Suprapubic skin (tissue), 4 donors: ENCODE data around the gene THBS3. TPM values are rescaled to one million over a fixed set of nuclear protein-coding genes. Genes with fewer than 3 reads are reported as not detected.

Experiments used
- DNase-seq, 2 donors: peaks; one replicate each; pipeline ENCODE4 v3.0.0-alpha.2; 2019; ENCODE audit warnings: low spot score in 2 of 2
- H3K27ac ChIP-seq: fragments of 200-600 bp; sonication (generic); one replicate; pipeline ENCODE4 v1.5.1; 2019
- H3K27me3 ChIP-seq: fragments of 200-600 bp; sonication (generic); one replicate; pipeline ENCODE4 v1.5.1; 2019
- H3K36me3 ChIP-seq: fragments of 200-600 bp; sonication (generic); one replicate; pipeline ENCODE4 v1.5.1; 2019
- H3K4me1 ChIP-seq: fragments of 200-600 bp; sonication (generic); one replicate; pipeline ENCODE4 v1.5.1; 2019
- H3K4me3 ChIP-seq: fragments of 200-600 bp; sonication (generic); one replicate; pipeline ENCODE4 v1.5.1; 2019; ENCODE audit warnings: mild to moderate bottlenecking
- H3K9me3 ChIP-seq: fragments of 200-600 bp; sonication (generic); one replicate; pipeline ENCODE4 v1.5.1; 2019
- CTCF ChIP-seq, 2 donors: fragments of 200-600 bp in 1 of 2; fragments of 450-650 bp in 1 of 2; sonication (generic) in 1 of 2; IDR thresholded peaks; one replicate each; pipeline ENCODE4 v1.5.1; 2016 to 2019; ENCODE audit warnings: antibody characterized with exemption in 2 of 2, mild to moderate bottlenecking in 1 of 2, moderate library complexity in 1 of 2
- EP300 ChIP-seq: sonication (generic); formaldehyde crosslinking; IDR thresholded peaks from one replicate; pipeline ENCODE4 v1.6.1; 2017; ENCODE audit warnings: antibody characterized with exemption
- POLR2A ChIP-seq, 2 donors: fragments of 450-650 bp; IDR thresholded peaks; one replicate each; pipeline ENCODE4 v1.6.1; 2017; ENCODE audit warnings: antibody characterized with exemption in 2 of 2, mild to moderate bottlenecking in 2 of 2, moderate library complexity in 2 of 2
- POLR2AphosphoS5 ChIP-seq, 3 donors: sonication (generic); formaldehyde crosslinking; IDR thresholded peaks; one replicate each; pipeline ENCODE4 v1.6.1; 2017; ENCODE audit warnings: antibody characterized with exemption in 3 of 3
- WGBS: methylation state at CpG from one replicate; pipeline ENCODE4 v1.1.5; 2018; 5-methylcytosine and 5-hydroxymethylcytosine counted together
- total RNA-seq, 4 donors: library from RNA; depleted of rRNA; stranded (reverse); fragments of >200 nt; gene quantifications; one replicate each; pipeline ENCODE4 v1.1.0, GENCODE V29; 2016

THBS3 gene
- 10 to 100 TPM; 21.4 to 90.8 (median 26.7) TPM for total RNA-seq

GRCh38 chr1:155207806-155208540 lies at the start of gene THBS3:
Gene THBS3 (minus strand): TSS chr1:155207897. CDS start chr1:155207876, 21 bp downstream.
- H3K4me1 ChIP-seq, result peaks cover 33% of the 10 kb centered on the region
- WGBS, result 5% methylated on average over 17 of the region's 17 CpGs
- no peaks in the 10 kb centered on the region for H3K27me3 ChIP-seq
- H3K9me3 ChIP-seq, result no peaks in the 10 kb centered on the region
- DNase-seq, result no peak
- H3K36me3 ChIP-seq, result peaks cover 7% of the 10 kb centered on the region
- H3K27ac ChIP-seq, result peak within 1 kb of the TSS; percentile 100
- no peak for TF ChIP-seq POLR2AphosphoS5 (IDR thresholded peaks at IDR 0.05)
- peak within 1 kb of the TSS; percentile 97 for H3K4me3 ChIP-seq

DNA sequence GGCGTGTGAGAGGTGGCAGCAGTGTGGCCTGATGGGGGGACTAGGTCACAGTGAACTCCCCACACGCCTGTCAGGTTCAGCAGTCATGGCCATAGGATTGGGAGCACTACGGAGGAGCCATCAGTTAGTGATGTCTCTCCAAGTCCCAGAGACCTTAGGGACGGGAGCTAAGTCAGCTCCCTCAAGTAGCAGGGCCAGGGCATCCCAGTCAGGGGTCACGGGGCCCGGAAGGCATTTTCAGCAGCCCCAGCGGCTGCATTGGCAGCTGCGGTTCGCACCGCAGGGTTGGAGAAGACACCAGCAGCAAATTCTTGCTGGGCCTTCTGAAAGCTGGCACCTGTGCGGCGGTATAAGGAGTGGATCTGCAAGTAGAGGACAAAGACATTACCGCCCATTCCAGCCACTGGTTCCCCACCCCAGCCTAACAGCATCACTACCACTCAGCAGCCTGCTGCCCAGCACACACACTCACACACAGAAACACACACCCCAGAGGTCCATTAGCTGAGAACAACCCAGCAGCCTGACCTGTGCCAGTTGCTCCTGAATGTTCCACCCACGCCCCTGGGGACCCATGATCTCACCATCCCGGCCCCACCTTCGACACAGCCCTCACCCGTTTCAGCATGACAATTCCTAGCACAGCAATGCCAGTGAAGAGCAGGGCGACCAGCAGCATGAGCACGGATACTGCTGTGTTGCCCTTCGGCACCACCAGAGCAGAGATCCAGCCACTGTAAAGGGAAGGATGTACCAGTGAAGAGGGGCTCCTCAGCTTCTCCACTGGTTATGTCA lies 48.6 kb upstream of the THBS3 start:
- peak overlapping the region; percentile 96 for H3K27ac ChIP-seq
- H3K36me3 ChIP-seq, result peaks cover 26% of the 10 kb centered on the region
- WGBS, result 53% methylated on average over 18 of the region's 20 CpGs
- no peaks in the 10 kb centered on the region for H3K9me3 ChIP-seq
- peaks cover 48% of the 10 kb centered on the region for H3K4me1 ChIP-seq
- H3K4me3 ChIP-seq, result peak overlapping the region; percentile 94
- TF ChIP-seq POLR2A (IDR thresholded peaks at IDR 0.05), result no peak
- no peak for TF ChIP-seq EP300
- TF ChIP-seq CTCF (IDR thresholded peaks at IDR 0.05), result no peak
- TF ChIP-seq POLR2AphosphoS5 (IDR thresholded peaks at IDR 0.05), result no peak
- DNase-seq, result peak in 1 of 2 donors; percentile 75
- no peaks in the 10 kb centered on the region for H3K27me3 ChIP-seq

- Histone ChIP-seq H3K9me3 (no peaks in the 10 kb centered on the region), H3K4me3 (peak within 1 kb of the TSS; percentile 94), H3K36me3 (peaks cover 25% of the 10 kb centered on the region), H3K4me1 (peaks cover 48% of the 10 kb centered on the region), H3K27me3 (no peaks in the 10 kb centered on the region), H3K27ac (peak within 1 kb of the TSS; percentile 96)
- DNase-seq, result peak; percentile 91
- under 1% methylated on average over 48 of the region's 54 CpGs for WGBS
- TF ChIP-seq EP300, result no peak
- no peak for TF ChIP-seq CTCF (IDR thresholded peaks at IDR 0.05)
Observed at GRCh38 chr1:155255243-155256007, 47.7 kb upstream of the THBS3 start, which contains the start of gene ENTREP3. Gene ENTREP3 (minus strand): TSS chr1:155255483. CDS start chr1:155254877, 606 bp downstream.

DNA sequence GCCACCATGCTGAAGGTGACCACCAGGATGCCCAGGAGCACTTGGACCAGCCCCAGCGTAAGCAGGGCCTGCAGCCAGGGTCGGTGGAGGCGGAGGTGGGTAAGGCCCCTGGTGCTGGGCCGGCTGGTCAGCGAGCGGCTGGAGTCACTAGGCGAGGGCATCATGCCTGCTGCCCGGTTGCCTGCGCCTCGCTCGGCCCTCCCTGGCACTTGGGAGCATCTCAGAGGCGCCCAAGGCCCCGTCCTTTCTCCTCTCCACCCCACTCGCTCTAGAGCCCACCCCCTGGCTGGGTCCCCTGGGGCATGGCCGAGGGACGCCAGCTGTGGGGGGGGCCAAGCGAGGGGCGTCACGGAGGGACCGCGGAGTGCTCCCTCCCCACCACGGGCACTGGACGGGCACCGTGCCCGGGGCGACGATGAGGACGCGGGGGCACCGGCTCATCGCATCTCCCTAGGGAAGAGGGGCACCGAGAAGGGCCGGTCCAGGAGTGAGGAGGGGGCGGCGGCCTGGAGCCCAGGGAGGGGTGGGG lies 47.1 kb upstream of the THBS3 start:
- TF ChIP-seq POLR2A (IDR thresholded peaks at IDR 0.05) (no peak), EP300 (no peak), POLR2AphosphoS5 (IDR thresholded peaks at IDR 0.05) (no peak), CTCF (IDR thresholded peaks at IDR 0.05) (no peak)
- Histone ChIP-seq H3K36me3 (peaks cover 18% of the 10 kb centered on the region), H3K9me3 (no peaks in the 10 kb centered on the region), H3K4me3 (peak overlapping the region; percentile 94), H3K27ac (peak overlapping the region; percentile 96), H3K27me3 (no peaks in the 10 kb centered on the region), H3K4me1 (peaks cover 50% of the 10 kb centered on the region)
- peak in 1 of 2 donors; percentile 78 for DNase-seq
- WGBS, result under 1% methylated on average over 23 of the region's 35 CpGs

DNA sequence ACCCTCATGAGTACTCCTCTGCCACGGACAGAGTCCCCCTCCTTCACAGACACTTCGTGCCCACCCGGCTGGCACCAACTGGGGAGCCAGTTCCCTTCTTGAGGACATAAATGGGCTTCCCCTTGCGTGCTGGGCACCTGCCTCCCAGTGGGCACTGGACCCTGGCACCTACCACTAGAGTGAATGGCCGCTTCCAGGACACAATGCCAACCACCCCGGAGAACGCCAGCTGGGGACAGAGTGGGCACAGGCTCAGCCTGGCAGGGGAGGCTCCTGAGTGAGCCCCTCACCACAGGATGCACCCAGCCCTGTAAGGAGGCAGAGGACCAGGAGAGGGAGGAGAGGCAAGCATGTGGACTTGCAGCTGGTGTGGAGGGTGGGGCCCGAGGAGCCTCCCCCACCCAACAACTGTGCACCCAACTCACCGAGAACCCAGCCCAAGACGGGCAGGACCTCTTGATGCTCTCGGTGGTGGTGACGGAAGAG lies 46.6 kb upstream of the THBS3 start:
- no peaks in the 10 kb centered on the region for H3K9me3 ChIP-seq
- no peak for TF ChIP-seq CTCF (IDR thresholded peaks at IDR 0.05)
- no peak for TF ChIP-seq EP300
- TF ChIP-seq POLR2AphosphoS5 (IDR thresholded peaks at IDR 0.05), result no peak
- no peak for TF ChIP-seq POLR2A (IDR thresholded peaks at IDR 0.05)
- DNase-seq, result peak in 1 of 2 donors; percentile 71
- H3K27me3 ChIP-seq, result no peaks in the 10 kb centered on the region
- H3K4me1 ChIP-seq, result peaks cover 50% of the 10 kb centered on the region
- H3K27ac ChIP-seq, result no peak overlapping the region
- peak overlapping the region; percentile 94 for H3K4me3 ChIP-seq
- H3K36me3 ChIP-seq, result peaks cover 13% of the 10 kb centered on the region
- 7% methylated on average over 3 of the region's 12 CpGs for WGBS
